Lower leg skin (tissue), 4 donors: Measurements from ENCODE around the gene IFT43. TPM values are rescaled to one million over a fixed set of nuclear protein-coding genes. Genes with fewer than 3 reads are reported as not detected.

ENCODE experiments used
- DNase-seq, 2 donors: peaks; one replicate each; pipeline ENCODE4 v3.0.0-alpha.2; 2019; ENCODE audit warnings: low spot score in 2 of 2
- H3K4me3 ChIP-seq: fragments of 200-600 bp; sonication (generic); 2 replicates; pipeline ENCODE4 v1.5.1; 2017; ENCODE audit warnings: mild to moderate bottlenecking, low read depth; ENCODE audit not compliant: poor library complexity, severe bottlenecking
- CTCF ChIP-seq, 3 donors: fragments of 450-650 bp; IDR thresholded peaks; one replicate each; pipeline ENCODE4 v1.5.1; 2016; ENCODE audit warnings: antibody characterized with exemption in 3 of 3, mild to moderate bottlenecking in 3 of 3, moderate library complexity in 2 of 3
- POLR2A ChIP-seq, 2 donors: fragments of 450-650 bp; IDR thresholded peaks; one replicate each; pipeline ENCODE4 v1.6.1; 2016 to 2017; ENCODE audit warnings: antibody characterized with exemption in 2 of 2, mild to moderate bottlenecking in 1 of 2, moderate library complexity in 1 of 2
- whole genome bisulfite sequencing, 2 donors: methylation state at CpG; one replicate each; pipeline ENCODE4 v1.1.5; 2018; 5-methylcytosine and 5-hydroxymethylcytosine counted together
- intact Hi-C: fragments of 100-400 bp; cut with DNase I; formaldehyde crosslinking; loops from one replicate; pipeline ENCODE4 v1.15.0; 2023; ENCODE audit warnings: low total_unique reads
- total RNA-seq, 4 donors: library from RNA; depleted of rRNA; stranded (reverse); fragments of >200 nt; gene quantifications; one replicate each; pipeline ENCODE4 v1.1.0, GENCODE V29; 2016

Gene IFT43
- total RNA-seq, 4 donors from 2014 or later = 18.1 to 30.9 (median 19.7) TPM

- 96% methylated on average over 3 of the region's 3 CpGs for WGBS, 2 donors
- intact Hi-C loops = no loop called here
- TF ChIP-seq CTCF (IDR thresholded peaks at IDR 0.05) = no peak
- no peak for TF ChIP-seq POLR2A (IDR thresholded peaks at IDR 0.05)
Measured at GRCh38 chr14:75952489-75952888, 33.1 kb upstream of the IFT43 start.

GRCh38 chr14:75959031-75959430 lies 26.5 kb upstream of the IFT43 start:
- 95% methylated on average over 9 of the region's 9 CpGs for WGBS, 2 donors
- no peak for TF ChIP-seq POLR2A (IDR thresholded peaks at IDR 0.05)
- TF ChIP-seq CTCF (IDR thresholded peaks at IDR 0.05) = no peak
- intact Hi-C loops = no loop called here
- H3K4me3 ChIP-seq = no peak overlapping the region
- DNase-seq = no peak

More at GRCh38 chr14:75952489-75952888, 33.1 kb upstream of the IFT43 start:
- no peak overlapping the region for H3K4me3 ChIP-seq
- no peak for DNase-seq

- TF ChIP-seq POLR2A (IDR thresholded peaks at IDR 0.05) (no peak), CTCF (IDR thresholded peaks at IDR 0.05) (no peak)
- no peak overlapping the region for H3K4me3 ChIP-seq
- intact Hi-C loops = no loop called here
- no peak for DNase-seq
- 56 to 74% methylated on average over 6 of the region's 6 CpGs for WGBS, 2 donors
Measured at GRCh38 chr14:75960231-75960630, 25.3 kb upstream of the IFT43 start.

GRCh38 chr14:75961662-75962061 lies 23.9 kb upstream of the IFT43 start:
- DNase-seq = no peak
- intact Hi-C loops = no loop called here
- 72 to 85% methylated on average over 3 of the region's 3 CpGs for WGBS, 2 donors
- TF ChIP-seq POLR2A (IDR thresholded peaks at IDR 0.05) = no peak
- TF ChIP-seq CTCF (IDR thresholded peaks at IDR 0.05) = no peak
- H3K4me3 ChIP-seq = no peak overlapping the region

- H3K4me3 ChIP-seq = no peak overlapping the region
- TF ChIP-seq POLR2A (IDR thresholded peaks at IDR 0.05) (no peak), CTCF (IDR thresholded peaks at IDR 0.05) (no peak)
- WGBS, 2 donors = 88 to 100% methylated on average over 1 to 3 of the region's 3 CpGs
- DNase-seq = peak in 1 of 2 donors; percentile 52
- intact Hi-C loops = no loop called here
Measured at GRCh38 chr14:75967866-75968265, 17.7 kb upstream of the IFT43 start.

GRCh38 chr14:75968456-75968855 lies 17.1 kb upstream of the IFT43 start:
- TF ChIP-seq CTCF (IDR thresholded peaks at IDR 0.05) (no peak), POLR2A (IDR thresholded peaks at IDR 0.05) (no peak)
- no peak overlapping the region for H3K4me3 ChIP-seq
- WGBS, 2 donors = 32 to 34% methylated on average over 4 of the region's 4 CpGs
- peak in 1 of 2 donors; percentile 81 for DNase-seq
- intact Hi-C loops = no loop called here
